SK-N-MC (cell line): ENCODE results near the gene PWP2.
"Not testable (repeated sequence)": the region's sequence is repeated elsewhere in the genome, so short reads cannot be mapped to it uniquely, and the experiment has no call there.

Experiments
- EZH2 ChIP-seq: fragments of 200-600 bp; sonication (generic); IDR thresholded peaks from one replicate; pipeline ENCODE4 v1.6.1; 2017; ENCODE audit warnings: antibody characterized with exemption
- FOXP2 ChIP-seq: optimal IDR thresholded peaks from 2 replicates; pipeline ENCODE3; 2011; ENCODE audit warnings: mild to moderate bottlenecking, moderate library complexity; ENCODE audit not compliant: insufficient read depth; ENCODE audit errors: extremely low read length, control extremely low read depth
- POLR2AphosphoS5 ChIP-seq: IDR thresholded peaks from 2 replicates; pipeline ENCODE4 v1.6.1; 2012; ENCODE audit warnings: mild to moderate bottlenecking, low read depth, low read length, borderline replicate concordance

GRCh38 chr21:44133715-44134057, 26.5 kb downstream of the PWP2 start:
- TF ChIP-seq EZH2, POLR2AphosphoS5, FOXP2: not testable (repeated sequence)
